ENCODE data around the gene SGIP1. TPM values are rescaled to one million over a fixed set of nuclear protein-coding genes. Genes with fewer than 3 reads are reported as not detected.

Gene SGIP1
- total RNA-seq, 2 experiments from 2014 or later = not detected

GRCh38 chr1:66606362-66607065 is 72.6 kb downstream of the SGIP1 start:
- DNase-seq = no peak
- H3K27ac Mint-ChIP-seq = no peak overlapping the region
- ChIA-PET POLR2A (interaction anchor here (0.8 kb wide), 1 partner anchor 18 kb away, joined by 3 read pairs; no protein-coding TSS in a partner anchor), CTCF (interaction anchor here (1.5 kb wide), 1 partner anchor 119 kb away, joined by 4 read pairs; no protein-coding TSS in a partner anchor)
- H3K9me3 Mint-ChIP-seq = no peaks in the 10 kb centered on the region
- H3K27me3 Mint-ChIP-seq = peaks cover 4% of the 10 kb centered on the region
- no peaks in the 10 kb centered on the region for H3K4me1 Mint-ChIP-seq (ENCODE audit: low read depth)
- no peaks in the 10 kb centered on the region for H3K36me3 Mint-ChIP-seq (ENCODE audit: low read depth)
- intact Hi-C loops (cut with micrococcal nuclease) = no loop called here
- ATAC-seq = no peak
- TF ChIP-seq CTCF (IDR thresholded peaks at IDR 0.05) = no peak
- no peak overlapping the region for H3K4me3 Mint-ChIP-seq

GRCh38 chr1:66607458-66607857 is 73.5 kb downstream of the SGIP1 start:
- no peak overlapping the region for H3K4me3 Mint-ChIP-seq

GRCh38 chr1:66613187-66613586 is 79.2 kb downstream of the SGIP1 start:
- Mint-ChIP-seq H3K27me3 (peaks cover 4% of the 10 kb centered on the region), H3K9me3 (no peaks in the 10 kb centered on the region), H3K36me3 (ENCODE audit: low read depth) (no peaks in the 10 kb centered on the region), H3K4me3 (no peak overlapping the region), H3K4me1 (ENCODE audit: low read depth) (no peaks in the 10 kb centered on the region), H3K27ac (no peak overlapping the region)
- TF ChIP-seq CTCF (IDR thresholded peaks at IDR 0.05) = no peak
- ATAC-seq (no peak), DNase-seq (no peak)
- intact Hi-C loops (cut with micrococcal nuclease) = no loop called here
- ChIA-PET POLR2A (no interaction called here), CTCF (no interaction called here)

More at GRCh38 chr1:66607458-66607857, 73.5 kb downstream of the SGIP1 start:
- POLR2A ChIA-PET = interaction anchor here (0.7 kb wide), 1 partner anchor 484 kb away, joined by 3 read pairs; no protein-coding TSS in a partner anchor
- Mint-ChIP-seq H3K27ac (no peak overlapping the region), H3K4me1 (ENCODE audit: low read depth) (no peaks in the 10 kb centered on the region), H3K27me3 (peaks cover 4% of the 10 kb centered on the region), H3K9me3 (no peaks in the 10 kb centered on the region), H3K36me3 (ENCODE audit: low read depth) (no peaks in the 10 kb centered on the region)
- no peak for TF ChIP-seq CTCF (IDR thresholded peaks at IDR 0.05)
- ATAC-seq (no peak), DNase-seq (peak; percentile 29)
- CTCF ChIA-PET = no interaction called here
- intact Hi-C loops (cut with micrococcal nuclease) = no loop called here

GRCh38 chr1:66617362-66618184 is 83.6 kb downstream of the SGIP1 start:
- H3K9me3 Mint-ChIP-seq = no peaks in the 10 kb centered on the region
- ChIA-PET POLR2A (no interaction called here), CTCF (interaction anchor here (0.6 kb wide), 1 partner anchor 9 kb away, joined by 3 read pairs; no protein-coding TSS in a partner anchor)
- ATAC-seq (no peak), DNase-seq (no peak)
- no peak overlapping the region for H3K4me3 Mint-ChIP-seq
- no peaks in the 10 kb centered on the region for H3K36me3 Mint-ChIP-seq (ENCODE audit: low read depth)
- no peak for TF ChIP-seq CTCF (IDR thresholded peaks at IDR 0.05)
- no peak overlapping the region for H3K27ac Mint-ChIP-seq
- H3K4me1 Mint-ChIP-seq (ENCODE audit: low read depth) = no peaks in the 10 kb centered on the region
- intact Hi-C loops (cut with micrococcal nuclease) = no loop called here
- peaks cover 2% of the 10 kb centered on the region for H3K27me3 Mint-ChIP-seq

- H3K9me3 Mint-ChIP-seq = no peaks in the 10 kb centered on the region
- ChIA-PET POLR2A (no interaction called here), CTCF (interaction anchor here (1.5 kb wide), 1 partner anchor 15 kb away, joined by 5 read pairs; no protein-coding TSS in a partner anchor)
- peaks cover 2% of the 10 kb centered on the region for H3K27me3 Mint-ChIP-seq
- no peak overlapping the region for H3K27ac Mint-ChIP-seq
- no peaks in the 10 kb centered on the region for H3K4me1 Mint-ChIP-seq (ENCODE audit: low read depth)
- intact Hi-C loops (cut with micrococcal nuclease) = no loop called here
- DNase-seq (no peak), ATAC-seq (no peak)
- TF ChIP-seq CTCF (IDR thresholded peaks at IDR 0.05) = no peak
- H3K36me3 Mint-ChIP-seq (ENCODE audit: low read depth) = no peaks in the 10 kb centered on the region
- H3K4me3 Mint-ChIP-seq = no peak overlapping the region
Measured at GRCh38 chr1:66618390-66618789, 84.4 kb downstream of the SGIP1 start.
